GM12891 (cell line): ENCODE results near the gene C11orf71.

Experiments used
- PAX5 ChIP-seq: IDR thresholded peaks from 2 replicates; pipeline ENCODE4 v1.6.1; 2011; ENCODE audit warnings: low read length, moderate library complexity, mild to moderate bottlenecking; ENCODE audit not compliant: insufficient read depth, severe bottlenecking
- TAF1 ChIP-seq: IDR thresholded peaks from 2 replicates; pipeline ENCODE4 v1.6.1; 2011; ENCODE audit warnings: low read depth, low read length, control low read depth

DNA sequence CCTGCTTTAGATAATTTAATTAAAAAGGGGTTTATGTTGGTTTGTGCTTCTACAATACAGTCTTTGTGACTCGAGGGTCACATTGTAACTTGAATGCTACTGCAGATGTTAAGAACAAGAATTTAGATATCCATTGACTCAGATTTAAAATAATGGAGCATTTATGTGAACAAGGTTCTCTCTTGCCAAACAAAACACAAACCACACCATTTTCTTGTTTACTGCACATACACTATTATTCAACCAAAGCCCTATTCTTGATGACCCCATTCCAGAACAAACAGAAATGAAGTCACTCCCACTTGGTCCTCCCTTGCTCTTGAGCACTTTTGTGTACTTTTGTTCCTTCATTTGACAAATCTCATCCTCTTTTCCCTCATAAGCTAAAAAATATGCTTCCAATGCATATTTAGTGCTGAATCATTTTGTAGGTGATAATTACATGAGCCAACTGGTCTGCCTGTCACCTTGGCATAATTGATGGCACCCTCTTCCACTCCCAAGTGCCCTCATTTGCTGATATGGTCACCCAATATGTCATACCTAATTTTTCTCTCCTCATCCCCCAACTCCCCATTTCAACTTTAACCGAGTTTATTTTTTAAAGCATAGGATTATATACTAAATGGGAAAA is 2.8 kb downstream of the C11orf71 start:
- TF ChIP-seq TAF1 (no peak), PAX5 (no peak)
